Stimulated activated CD4-positive, alpha-beta T cell treated with anti-CD3 and anti-CD28 coated beads, Interleukin-1b, Interleukin-23, amount 100 ng/mL, for 4 hours (primary cell): Measurements from ENCODE around the gene NRG2.

Source experiments
- DNase-seq, 2 donors: peaks; one replicate each; pipeline ENCODE4 v3.0.0-alpha.2; 2020; ENCODE audit warnings: low read depth in 2 of 2

NRG2 gene

DNA sequence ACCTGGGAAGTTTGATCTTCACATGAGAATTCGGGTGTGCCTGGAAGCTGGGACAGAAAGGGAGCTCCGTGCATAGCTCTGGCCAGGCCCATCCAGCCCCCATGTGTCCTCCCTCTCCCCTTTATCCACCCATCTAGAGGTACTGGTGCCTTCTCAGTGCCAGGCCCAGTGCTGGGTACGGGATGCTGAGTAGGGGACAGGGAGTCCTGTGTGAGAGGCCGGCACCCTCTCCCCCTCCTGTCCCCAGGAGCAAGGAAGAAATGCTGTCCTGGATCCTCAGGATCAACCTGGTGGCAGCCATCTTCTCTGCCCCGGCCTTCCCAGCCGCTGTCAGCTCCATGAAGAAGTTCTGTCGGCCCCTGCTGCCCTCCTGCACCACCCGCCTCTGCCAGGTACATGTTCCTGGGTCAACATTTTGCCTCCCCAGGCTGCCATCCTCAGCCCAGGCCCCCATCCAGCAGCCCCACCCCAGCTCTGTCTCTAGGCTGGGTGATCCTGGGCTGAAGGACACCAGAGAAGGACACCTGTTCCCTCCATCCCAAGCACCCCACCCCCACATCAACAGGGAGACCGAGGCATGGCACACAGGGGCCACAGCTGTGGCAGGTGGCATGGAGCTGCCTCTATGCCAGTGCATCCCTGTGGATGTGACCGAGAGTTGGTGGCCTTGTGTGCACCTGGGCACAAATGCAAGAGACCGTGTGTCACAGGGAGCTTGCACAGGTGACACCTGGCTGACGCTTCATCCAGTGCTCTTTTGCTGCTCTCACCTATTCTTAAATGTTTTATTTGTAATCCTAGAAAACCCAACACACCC, 204.5 kb downstream of the NRG2 start:
- DNase-seq, result no peak

DNA sequence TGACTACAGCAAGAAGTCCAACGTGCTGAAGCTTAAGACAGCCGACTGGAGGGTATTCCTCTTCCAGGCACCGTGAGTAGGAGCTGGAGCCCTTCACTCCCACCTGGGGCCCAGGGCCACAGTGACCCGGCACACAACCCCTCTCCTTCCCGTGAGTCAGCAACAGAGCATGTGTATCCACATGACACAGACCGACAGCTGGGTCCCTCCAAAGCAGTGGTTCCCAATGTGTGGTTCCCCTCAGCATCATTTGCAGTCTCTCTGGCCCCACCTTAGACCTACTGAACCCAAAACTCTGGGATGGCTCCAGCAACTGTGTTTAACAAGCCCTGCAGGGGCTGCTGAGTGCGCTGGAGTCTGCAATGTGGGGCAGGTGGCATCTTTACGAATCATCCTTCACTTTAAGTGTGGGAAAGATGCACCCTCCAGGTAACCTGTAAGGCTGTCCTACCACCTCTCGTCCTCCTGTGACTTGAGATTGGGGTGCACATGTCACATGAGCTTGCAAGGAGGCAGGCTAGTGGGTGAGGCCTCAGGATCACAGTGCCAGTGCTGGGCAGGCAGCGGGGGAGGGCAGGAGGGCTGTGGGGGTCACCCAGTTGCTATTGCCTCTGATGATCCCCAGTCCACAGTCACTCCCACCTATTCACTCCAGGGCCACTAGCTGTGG, 205.3 kb downstream of the NRG2 start:
- no peak for DNase-seq

DNA sequence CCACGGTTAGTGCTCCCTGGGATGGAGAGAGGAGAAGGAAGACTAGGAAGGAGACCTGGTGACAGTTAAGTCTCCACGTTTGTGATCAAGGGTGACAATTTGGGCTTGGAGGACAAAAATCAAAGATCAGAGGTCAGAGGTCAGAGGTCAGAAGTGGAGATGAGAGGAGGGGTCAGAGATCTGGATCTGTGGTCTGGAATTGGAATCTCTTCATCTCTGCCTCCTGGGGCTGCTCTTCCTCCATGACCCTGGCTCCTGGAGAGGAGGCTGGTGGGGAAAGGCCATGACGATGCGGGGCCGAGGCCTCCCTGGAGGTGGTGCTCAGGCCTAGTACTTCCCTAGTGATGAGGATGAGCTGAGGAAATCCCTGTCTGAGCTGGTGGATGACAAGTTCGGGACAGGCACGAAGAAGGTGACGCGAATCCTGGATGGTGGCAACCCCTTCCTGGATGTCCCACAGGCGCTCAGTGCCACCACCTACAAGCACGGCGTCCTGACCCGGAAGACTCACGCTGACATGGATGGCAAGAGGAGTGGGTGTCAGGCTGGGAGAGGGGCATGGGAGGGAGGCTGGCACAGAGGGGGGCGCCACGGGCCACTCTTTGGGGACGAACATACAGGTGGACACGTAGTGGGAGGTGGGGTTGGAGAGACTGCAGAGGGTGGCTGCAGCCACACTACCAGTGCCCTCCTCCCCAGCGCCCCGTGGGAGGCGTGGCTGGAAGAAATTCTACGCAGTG, 206.5 kb downstream of the NRG2 start:
- DNase-seq, result no peak

- no peak for DNase-seq
These were observed 207.4 kb downstream of the NRG2 start for GRCh38 chr5:139835656-139836055.

GRCh38 chr5:139833525-139833924, 209.6 kb downstream of the NRG2 start:
- DNase-seq, result no peak

GRCh38 chr5:139831624-139832023, 211.5 kb downstream of the NRG2 start:
- no peak for DNase-seq

DNA sequence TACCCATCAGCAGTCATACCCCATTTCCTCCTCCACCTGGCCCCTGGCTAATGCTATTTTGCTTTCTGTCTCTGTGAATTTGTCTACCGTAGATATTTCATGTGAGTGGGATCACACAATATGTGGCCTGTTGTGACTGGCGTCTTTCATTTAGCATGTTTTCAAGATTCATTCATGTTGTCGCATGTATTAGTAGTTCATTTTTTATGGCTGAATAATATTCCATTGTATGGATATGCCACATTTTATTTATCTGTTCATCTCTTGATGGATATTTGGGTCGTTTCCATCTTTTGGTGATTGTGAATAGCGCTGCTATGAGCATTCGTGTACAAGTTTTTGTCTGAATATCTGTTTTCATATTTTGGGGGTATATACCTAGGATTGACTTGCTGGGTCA, 213.6 kb downstream of the NRG2 start:
- DNase-seq, result no peak

DNA sequence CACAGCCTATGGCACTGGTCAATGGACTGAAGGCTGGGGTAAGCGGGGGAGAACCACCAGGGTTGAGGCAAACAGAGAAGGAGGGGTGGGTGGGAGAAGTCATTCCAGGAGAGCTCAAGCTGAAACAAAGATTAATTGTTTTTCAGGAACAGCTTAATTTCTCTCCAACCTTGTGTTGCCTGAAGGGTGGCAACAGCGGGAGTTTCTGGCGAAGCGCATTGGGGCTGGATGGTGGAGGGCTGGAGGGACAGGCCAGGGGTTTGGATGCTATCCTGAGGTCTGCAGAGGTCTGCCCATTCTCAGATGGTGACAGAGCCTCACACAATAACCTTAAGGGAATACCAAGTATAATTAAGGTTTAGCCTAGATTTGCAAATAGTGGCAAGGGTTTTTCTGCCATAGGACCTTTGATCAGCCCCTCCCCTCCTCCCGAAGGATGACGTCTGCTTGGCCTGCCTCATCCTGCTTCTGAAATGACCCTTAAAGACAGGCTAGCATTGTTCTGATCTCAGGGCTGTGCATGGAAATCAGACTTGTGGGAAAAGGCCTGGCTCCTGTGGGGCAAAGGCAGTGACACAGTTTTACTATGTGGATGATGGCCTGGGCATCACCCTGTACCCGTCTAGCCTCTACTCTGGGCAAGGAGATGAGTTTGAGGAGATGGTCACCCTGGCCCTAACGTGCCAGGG, 214.7 kb downstream of the NRG2 start:
- no peak for DNase-seq

DNA sequence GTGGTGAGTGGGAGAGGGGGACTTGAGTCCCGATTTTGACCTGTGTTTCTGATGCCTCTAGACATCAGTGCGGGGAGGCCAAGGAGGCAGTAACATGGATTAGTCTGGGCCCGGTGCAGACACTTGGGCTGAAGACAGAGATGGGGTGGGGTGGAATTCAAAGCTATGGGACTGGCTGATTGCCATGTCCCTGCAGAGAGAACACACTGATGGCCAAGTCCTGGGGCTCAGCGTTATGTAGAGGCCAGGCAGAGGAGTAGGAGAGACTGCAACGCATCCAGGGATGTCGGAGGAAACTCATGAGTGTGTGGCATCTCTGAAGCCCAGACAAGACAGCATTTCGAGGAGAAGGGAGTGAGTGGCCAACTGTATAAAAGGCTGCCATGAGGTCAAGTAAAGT, 217.4 kb downstream of the NRG2 start:
- no peak for DNase-seq

- no peak for DNase-seq
These were observed 219.2 kb downstream of the NRG2 start for GRCh38 chr5:139823757-139824355.

DNA sequence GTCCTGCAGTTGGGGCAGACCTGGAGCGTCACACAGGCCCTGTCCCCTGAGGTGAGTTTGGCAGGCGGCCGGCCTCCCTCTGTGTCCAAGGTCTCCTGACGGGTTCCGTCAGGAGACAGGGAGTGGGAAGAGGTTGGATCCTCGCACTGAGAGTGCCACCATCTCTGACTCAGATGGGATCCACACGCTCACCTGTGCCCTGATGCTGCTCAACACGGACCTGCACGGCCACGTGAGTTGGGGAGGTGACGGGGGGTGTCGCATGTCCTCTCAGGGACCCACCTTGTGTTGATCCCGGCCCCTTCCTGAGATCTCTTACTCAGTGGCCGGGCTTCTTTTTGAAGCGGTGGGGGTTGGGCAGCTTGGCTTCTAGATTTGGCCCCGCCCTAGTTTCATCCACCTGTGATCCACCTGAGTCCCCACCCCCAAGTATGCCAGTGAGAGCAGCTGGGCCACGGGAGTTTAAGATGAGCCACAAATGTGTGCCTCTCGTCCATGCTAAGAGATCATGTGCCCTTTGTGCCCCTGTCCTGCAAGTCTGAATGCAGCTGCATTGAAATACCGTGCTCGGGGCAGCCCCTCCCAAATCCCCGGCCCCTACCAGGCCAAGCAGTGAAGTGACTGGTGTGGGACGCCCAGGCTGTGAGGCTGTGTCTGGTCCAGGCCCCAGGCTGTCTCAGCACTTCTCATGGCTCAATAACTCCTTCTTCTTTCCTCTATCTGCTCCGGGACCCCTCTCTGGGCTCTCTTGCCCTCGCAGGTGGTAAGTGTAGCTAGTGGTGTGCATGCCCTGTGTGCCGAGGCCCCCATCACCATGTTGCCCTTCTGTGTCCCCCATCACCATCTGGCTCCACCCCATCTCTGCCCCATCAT, 220.3 kb downstream of the NRG2 start:
- DNase-seq, result no peak

- DNase-seq, result no peak
These were observed 221.1 kb downstream of the NRG2 start for GRCh38 chr5:139821806-139822552.

DNA sequence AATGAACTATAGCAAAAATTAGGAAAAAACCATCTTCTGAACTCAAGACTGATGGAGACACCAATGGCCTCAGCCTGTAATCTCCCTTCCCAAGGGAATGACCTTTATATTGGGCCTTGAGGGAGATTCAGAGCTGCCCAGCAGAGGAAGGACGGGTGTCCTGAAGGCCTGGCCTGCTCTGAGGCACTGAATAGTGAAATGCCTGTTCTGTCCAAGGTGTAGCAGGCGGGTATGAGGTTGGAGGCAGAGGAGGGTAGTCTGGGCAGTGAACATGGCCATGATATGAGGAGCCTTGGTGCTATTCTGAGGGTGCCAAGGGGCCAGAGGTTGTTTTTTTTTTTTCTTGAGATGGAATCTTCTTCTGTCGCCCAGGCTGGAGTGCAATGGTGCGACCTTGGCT, 222.5 kb downstream of the NRG2 start:
- no peak for DNase-seq

GRCh38 chr5:139820130-139820529, 223.0 kb downstream of the NRG2 start:
- DNase-seq, result no peak

- no peak for DNase-seq
These were observed 225.1 kb downstream of the NRG2 start for GRCh38 chr5:139817970-139818369.

DNA sequence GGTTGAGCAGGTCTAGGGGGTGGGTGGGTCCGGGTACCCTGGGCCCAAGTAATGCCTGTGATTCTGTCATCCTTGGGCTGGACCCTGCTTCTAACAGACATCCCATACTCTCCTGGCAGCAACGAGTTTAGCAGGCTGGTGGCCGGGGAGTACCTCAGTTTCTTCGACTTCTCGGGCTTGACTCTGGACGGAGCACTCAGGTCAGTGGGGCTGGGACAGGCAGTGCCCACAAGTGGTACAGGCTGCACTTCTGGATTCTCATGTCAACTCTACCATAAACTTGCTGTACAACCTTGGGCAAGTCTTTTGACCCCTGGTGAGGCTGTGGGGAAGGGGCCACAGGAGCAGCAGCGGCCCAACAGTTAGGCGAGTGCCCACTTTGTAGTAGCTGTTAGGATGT, 225.7 kb downstream of the NRG2 start:
- DNase-seq, result no peak

DNA sequence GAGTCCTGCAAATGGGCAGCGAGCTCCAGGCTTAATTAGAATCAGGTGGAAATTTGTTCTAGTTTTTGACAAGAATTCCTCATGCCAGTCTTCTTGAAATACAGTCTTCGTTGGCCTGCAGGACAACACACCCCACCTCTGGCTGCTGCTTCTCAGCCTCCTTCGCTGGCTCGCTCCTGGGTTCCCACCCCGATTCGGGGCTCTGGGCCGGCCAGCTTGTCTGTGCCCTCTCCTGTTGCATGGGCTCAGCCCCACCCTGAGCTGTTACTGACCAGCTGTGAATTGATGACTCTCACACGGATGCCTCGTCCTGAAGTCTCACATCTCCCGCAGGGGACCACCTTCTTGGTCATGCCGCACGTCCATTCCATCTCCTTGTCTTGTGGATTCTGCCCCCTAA, 226.5 kb downstream of the NRG2 start:
- DNase-seq, result no peak

GRCh38 chr5:139814704-139815280, 228.3 kb downstream of the NRG2 start:
- DNase-seq, result no peak

- no peak for DNase-seq
These were observed 228.9 kb downstream of the NRG2 start for GRCh38 chr5:139814191-139814601.
